Endothelial cell of umbilical vein (primary cell): ENCODE data around the gene SLC2A14. TPM values are rescaled to one million over a fixed set of nuclear protein-coding genes. Genes with fewer than 3 reads are reported as not detected.
"Not testable (repeated sequence)": the region's sequence is repeated elsewhere in the genome, so short reads cannot be mapped to it uniquely, and the experiment has no call there.

Experiments
- BruUV-seq: library from RNA; stranded (reverse); fragments of 400-500 nt; replicated peaks from 2 replicates; lab custom pipeline; 2021; lab: Mats Ljungman, UMichigan
- CTCF ChIA-PET: fragments of 300-600, 350-600 bp; sonication (Branson Sonifier 250); formaldehyde crosslinking; loops from one replicate; lab custom pipeline; 2021; ENCODE audit warnings: antibody characterized with exemption, inconsistent platforms; lab: Charles Lee
- POLR2A ChIA-PET: fragments of 300-600, 350-600 bp; sonication (Branson Sonifier 250); formaldehyde crosslinking; loops from one replicate; lab custom pipeline; 2021; ENCODE audit warnings: antibody characterized with exemption, inconsistent platforms; lab: Charles Lee
- DNase-seq: peaks from one replicate; pipeline ENCODE4 v3.0.0-alpha.2; 2011; ENCODE audit warnings: low read depth, low spot score
- FAIRE-seq: peaks from 2 replicates; lab custom pipeline; 2011; peaks lifted over from hg19 to GRCh38; lab: Jason Lieb, UNC
- H2AFZ ChIP-seq: 2 replicates; pipeline ENCODE4 v1.6.0; 2012; ENCODE audit warnings: low read depth, low read length, control low read depth, inconsistent platforms
- H3K27ac ChIP-seq: 2 replicates; pipeline ENCODE4 v1.5.1; 2011; ENCODE audit warnings: low read depth, mild to moderate bottlenecking, control low read depth, low read length, moderate library complexity; ENCODE audit not compliant: insufficient read depth
- H3K27me3 ChIP-seq, 2 experiments: 2 replicates each; pipeline versions ENCODE4 v1.6.0 to v1.6.1; 2011; ENCODE audit warnings: low read length in 2 of 2, mixed read lengths in 1 of 2; ENCODE audit not compliant: control insufficient read depth in 2 of 2, insufficient read depth in 2 of 2
- H3K36me3 ChIP-seq, 2 experiments: 2 replicates in 1 of 2; 3 replicates in 1 of 2; pipeline ENCODE4 v1.5.1; 2011; ENCODE audit warnings: low read length in 2 of 2, mild to moderate bottlenecking in 1 of 2, moderate library complexity in 1 of 2; ENCODE audit not compliant: control insufficient read depth in 2 of 2, insufficient read depth in 2 of 2; ENCODE audit errors: extremely low read depth in 1 of 2
- H3K4me1 ChIP-seq: 3 replicates; pipeline ENCODE4 v1.5.1; 2011; ENCODE audit warnings: mild to moderate bottlenecking, low read length; ENCODE audit not compliant: control insufficient read depth, insufficient read depth; ENCODE audit errors: extremely low read depth
- H3K4me2 ChIP-seq: 2 replicates; pipeline ENCODE4 v1.6.1; 2011; ENCODE audit warnings: low read length, control low read depth, mixed read lengths; ENCODE audit not compliant: insufficient read depth
- H3K4me3 ChIP-seq, 3 experiments: fragments of 200-600 bp in 1 of 3; sonication (generic), shearing (Covaris generic) in 1 of 3; replicated peaks in 1 of 3; 2 replicates each; pipeline ENCODE4 v1.5.1; 2011 to 2016; ENCODE audit warnings: control low read depth in 3 of 3, low read length in 3 of 3, mild to moderate bottlenecking in 2 of 3, inconsistent platforms in 1 of 3, low read depth in 1 of 3, moderate library complexity in 1 of 3; ENCODE audit not compliant: insufficient read depth in 1 of 3
- H3K79me2 ChIP-seq: 2 replicates; pipeline ENCODE4 v1.6.0; 2012; ENCODE audit warnings: low read length, inconsistent platforms; ENCODE audit not compliant: control insufficient read depth, insufficient read depth
- H3K9ac ChIP-seq: replicated peaks from 2 replicates; pipeline ENCODE3; 2011; ENCODE audit warnings: low read length, control low read depth; ENCODE audit not compliant: insufficient read depth; ENCODE audit errors: extremely low read depth
- H3K9me1 ChIP-seq: replicated peaks from 3 replicates; pipeline ENCODE4 v1.6.0; 2011; ENCODE audit warnings: mild to moderate bottlenecking, low read length; ENCODE audit not compliant: control insufficient read depth, insufficient read depth; ENCODE audit errors: extremely low read depth
- H3K9me3 ChIP-seq: replicated peaks from 2 replicates; pipeline ENCODE4 v1.5.1; 2012; ENCODE audit warnings: low read length, inconsistent platforms; ENCODE audit not compliant: control insufficient read depth, insufficient read depth
- H4K20me1 ChIP-seq: replicated peaks from 2 replicates; pipeline ENCODE3; 2011; ENCODE audit warnings: mild to moderate bottlenecking, low read length; ENCODE audit not compliant: control insufficient read depth, insufficient read depth; ENCODE audit errors: extremely low read depth
- EZH2 ChIP-seq: IDR thresholded peaks from 2 replicates; pipeline ENCODE4 v1.6.1; 2012; ENCODE audit warnings: borderline replicate concordance, low read depth, mild to moderate bottlenecking, moderate library complexity, low read length, inconsistent platforms; ENCODE audit not compliant: severe bottlenecking
- FOS ChIP-seq: IDR thresholded peaks from 2 replicates; pipeline ENCODE4 v1.6.1; 2011; ENCODE audit warnings: mild to moderate bottlenecking, low read length, moderate library complexity, borderline replicate concordance; ENCODE audit not compliant: insufficient read depth
- GATA2 ChIP-seq: IDR thresholded peaks from 2 replicates; pipeline ENCODE4 v1.7.0; 2011; ENCODE audit warnings: low read depth, mild to moderate bottlenecking, moderate library complexity, mixed read lengths, low read length; ENCODE audit not compliant: insufficient read length, insufficient read depth
- JUN ChIP-seq: IDR thresholded peaks from 2 replicates; pipeline ENCODE4 v1.6.1; 2011; ENCODE audit warnings: borderline replicate concordance, low read depth; ENCODE audit not compliant: insufficient read length, insufficient read depth
- MYC ChIP-seq: IDR thresholded peaks from one replicate; pipeline ENCODE4 v1.6.1; 2011; ENCODE audit warnings: mild to moderate bottlenecking, low read depth, low read length
- POLR2A ChIP-seq: IDR thresholded peaks from 2 replicates; pipeline ENCODE4 v1.6.1; 2012; ENCODE audit warnings: low read depth, mild to moderate bottlenecking, control low read depth, low read length
- POLR2AphosphoS5 ChIP-seq: IDR thresholded peaks from 2 replicates; pipeline ENCODE4 v1.6.1; 2012; ENCODE audit warnings: low read depth, mild to moderate bottlenecking, control low read depth, low read length, moderate library complexity; ENCODE audit not compliant: insufficient read depth
- dilution Hi-C: fragments of 300-500 bp; cut with MboI; formaldehyde crosslinking; loops from one replicate; pipeline ENCODE4 v1.15.0; 2019; ENCODE audit warnings: low sequenced_read_pairs; ENCODE audit not compliant: extremely low pct_ligation_motif_present
- intact Hi-C: fragments of 100-400 bp; cut with micrococcal nuclease; formaldehyde crosslinking; loops from one replicate; pipeline ENCODE4 v1.10.0; 2022
- polyA plus RNA-seq, 4 experiments: library from polyadenylated mRNA; depleted of rRNA in 3 of 4; stranded (reverse) in 3 of 4; unstranded in 1 of 4; fragments of >200 nt; gene quantifications; 2 replicates each; pipeline versions ENCODE4 v1.2.1 to v1.2.3, GENCODE V29; 2011 to 2012; ENCODE audit warnings: missing spikeins in 1 of 4
- total RNA-seq: library from RNA; stranded (reverse); gene quantifications from 2 replicates; pipeline ENCODE4 v1.2.3, GENCODE V29; 2021
- TF ChIP-seq, protein P1 (sequence below), 2 donors: IDR thresholded peaks; 1 replicate in 1 of 2; 2 replicates in 1 of 2; pipeline ENCODE4 v1.5.1; 2011; ENCODE audit warnings: low read length in 2 of 2, mild to moderate bottlenecking in 2 of 2, moderate library complexity in 2 of 2, control low read depth in 1 of 2, inconsistent platforms in 1 of 2, low read depth in 1 of 2; ENCODE audit not compliant: insufficient read depth in 1 of 2; ENCODE audit errors: extremely low read depth in 1 of 2
- TF ChIP-seq, protein P2 (sequence below): IDR thresholded peaks from 2 replicates; pipeline ENCODE4 v1.6.1; 2011; ENCODE audit not compliant: insufficient read depth, insufficient read length

The SLC2A14 gene
- total and polyA plus RNA-seq, 2 donors (not counting 3 experiments of a cell fraction or from before 2014, with no cell fraction given) = not detected

DNA sequence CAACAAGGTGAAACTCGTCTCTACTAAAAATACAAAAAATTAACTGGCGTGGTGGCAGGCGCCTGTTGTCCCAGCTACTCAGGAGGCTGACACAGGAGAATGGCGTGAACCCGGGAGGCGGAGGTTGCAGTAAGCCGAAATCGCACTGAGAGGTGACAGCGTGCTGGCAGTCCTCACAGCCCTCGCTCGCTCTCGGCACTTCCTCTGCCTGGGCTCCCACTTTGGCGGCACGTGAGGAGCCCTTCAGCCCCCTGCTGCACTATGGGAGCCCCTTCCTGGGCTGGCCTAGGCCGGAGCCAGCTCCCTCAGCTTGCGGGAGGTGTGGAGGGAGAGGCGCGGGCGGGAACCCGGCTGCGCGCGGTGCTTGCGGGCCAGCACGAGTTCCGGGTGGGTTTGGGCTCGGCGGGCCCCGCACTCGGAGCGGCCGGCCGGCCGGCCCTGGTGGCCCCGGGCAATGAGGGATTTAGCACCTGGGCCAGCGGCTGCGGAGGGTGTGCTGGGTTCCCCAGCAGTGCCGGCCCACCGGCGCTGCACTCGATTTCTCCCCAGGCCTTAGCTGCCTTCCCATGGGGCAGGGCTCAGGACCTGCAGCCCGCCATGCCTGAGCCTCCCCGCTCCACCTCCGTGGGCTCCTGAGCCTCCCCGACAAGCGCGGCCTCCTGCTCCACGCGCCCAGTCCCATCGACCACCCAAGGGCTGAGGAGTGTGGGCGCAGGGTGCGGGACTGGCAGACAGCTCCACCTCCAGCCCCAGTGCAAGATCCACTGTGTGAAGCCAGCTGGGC lies 8.4 kb upstream of the SLC2A14 start:
- H3K27ac ChIP-seq, H3K4me2 ChIP-seq, H3K9ac ChIP-seq, H3K27me3 ChIP-seq, H3K36me3 ChIP-seq, DNase-seq, H3K4me3 ChIP-seq, dilution Hi-C loops, intact Hi-C loops, BruUV-seq, H2AFZ ChIP-seq, H3K79me2 ChIP-seq, H3K9me1 ChIP-seq, POLR2A ChIA-PET, H3K4me1 ChIP-seq, FAIRE-seq, H3K9me3 ChIP-seq, H4K20me1 ChIP-seq: not testable (repeated sequence)
- CTCF ChIA-PET = interaction anchor here (0.6 kb wide), 1 partner anchor 367 kb away, joined by 3 read pairs; no protein-coding TSS in a partner anchor

DNA sequence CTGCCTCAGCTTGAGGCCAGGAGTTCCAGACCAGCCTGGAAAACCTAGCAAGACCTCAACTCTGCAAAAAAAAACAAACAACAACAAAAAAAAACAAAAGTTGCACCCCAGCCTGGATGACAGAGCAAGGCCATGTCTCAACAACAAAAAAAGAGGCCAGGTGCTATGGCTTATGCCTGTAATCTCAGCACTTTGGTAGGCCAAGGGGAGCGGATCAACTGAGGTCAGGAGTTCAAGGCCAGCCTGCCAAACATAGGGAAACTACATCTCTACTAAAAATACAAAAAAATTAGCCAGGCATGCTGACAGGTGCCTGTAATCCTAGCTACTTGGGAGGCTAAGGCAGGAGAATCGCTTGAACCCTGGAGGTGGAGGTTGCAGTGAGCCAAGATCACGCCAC lies 6.5 kb upstream of the SLC2A14 start:
- CTCF ChIA-PET = no interaction called here
- no peak overlapping the region for H3K4me2 ChIP-seq
- no peak overlapping the region for H3K9ac ChIP-seq
- H3K27me3 ChIP-seq = peaks cover under 1% of the 10 kb centered on the region in 2 experiments
- TF ChIP-seq, protein P1, sequence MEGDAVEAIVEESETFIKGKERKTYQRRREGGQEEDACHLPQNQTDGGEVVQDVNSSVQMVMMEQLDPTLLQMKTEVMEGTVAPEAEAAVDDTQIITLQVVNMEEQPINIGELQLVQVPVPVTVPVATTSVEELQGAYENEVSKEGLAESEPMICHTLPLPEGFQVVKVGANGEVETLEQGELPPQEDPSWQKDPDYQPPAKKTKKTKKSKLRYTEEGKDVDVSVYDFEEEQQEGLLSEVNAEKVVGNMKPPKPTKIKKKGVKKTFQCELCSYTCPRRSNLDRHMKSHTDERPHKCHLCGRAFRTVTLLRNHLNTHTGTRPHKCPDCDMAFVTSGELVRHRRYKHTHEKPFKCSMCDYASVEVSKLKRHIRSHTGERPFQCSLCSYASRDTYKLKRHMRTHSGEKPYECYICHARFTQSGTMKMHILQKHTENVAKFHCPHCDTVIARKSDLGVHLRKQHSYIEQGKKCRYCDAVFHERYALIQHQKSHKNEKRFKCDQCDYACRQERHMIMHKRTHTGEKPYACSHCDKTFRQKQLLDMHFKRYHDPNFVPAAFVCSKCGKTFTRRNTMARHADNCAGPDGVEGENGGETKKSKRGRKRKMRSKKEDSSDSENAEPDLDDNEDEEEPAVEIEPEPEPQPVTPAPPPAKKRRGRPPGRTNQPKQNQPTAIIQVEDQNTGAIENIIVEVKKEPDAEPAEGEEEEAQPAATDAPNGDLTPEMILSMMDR (IDR thresholded peaks at IDR 0.05; ENCODE audit: extremely low read depth in 1 of 2, insufficient read depth in 1 of 2, low read depth in 1 of 2, low read length in 2 of 2) = no peak
- TF ChIP-seq, protein P2, sequence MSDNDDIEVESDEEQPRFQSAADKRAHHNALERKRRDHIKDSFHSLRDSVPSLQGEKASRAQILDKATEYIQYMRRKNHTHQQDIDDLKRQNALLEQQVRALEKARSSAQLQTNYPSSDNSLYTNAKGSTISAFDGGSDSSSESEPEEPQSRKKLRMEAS = no peak
- TF ChIP-seq EZH2 (no peak), POLR2A (no peak), JUN (no peak), MYC (no peak), POLR2AphosphoS5 (no peak), GATA2 (no peak), FOS (no peak)
- BruUV-seq = no TSS peak
- intact Hi-C loops = no loop called here
- POLR2A ChIA-PET = interaction anchor here (0.6 kb wide), 1 partner anchor 581 kb away, joined by 4 read pairs; no protein-coding TSS in a partner anchor
- no peaks in the 10 kb centered on the region for H3K4me1 ChIP-seq
- dilution Hi-C loops = no loop called here
- DNase-seq (no peak), FAIRE-seq (no peak)
- H3K79me2 ChIP-seq = no peaks in the 10 kb centered on the region
- no peak overlapping the region for H3K4me3 ChIP-seq
- no peak overlapping the region for H2AFZ ChIP-seq
- H3K36me3 ChIP-seq = no peaks in the 10 kb centered on the region
- H4K20me1 ChIP-seq = no peaks in the 10 kb centered on the region
- no peaks in the 10 kb centered on the region for H3K9me1 ChIP-seq
- H3K27ac ChIP-seq = no peak overlapping the region
- H3K9me3 ChIP-seq = no peaks in the 10 kb centered on the region
